SH-SY5Y (cell line): ENCODE data around the gene C19orf81.

Source experiments
- GATA2 ChIP-seq: IDR thresholded peaks from 2 replicates; pipeline ENCODE4 v1.6.1; 2011; ENCODE audit warnings: mild to moderate bottlenecking, low read depth, low read length
- GATA3 ChIP-seq: IDR thresholded peaks from 2 replicates; pipeline ENCODE4 v1.6.1; 2011; ENCODE audit warnings: low read depth, mild to moderate bottlenecking, low read length, moderate library complexity

DNA sequence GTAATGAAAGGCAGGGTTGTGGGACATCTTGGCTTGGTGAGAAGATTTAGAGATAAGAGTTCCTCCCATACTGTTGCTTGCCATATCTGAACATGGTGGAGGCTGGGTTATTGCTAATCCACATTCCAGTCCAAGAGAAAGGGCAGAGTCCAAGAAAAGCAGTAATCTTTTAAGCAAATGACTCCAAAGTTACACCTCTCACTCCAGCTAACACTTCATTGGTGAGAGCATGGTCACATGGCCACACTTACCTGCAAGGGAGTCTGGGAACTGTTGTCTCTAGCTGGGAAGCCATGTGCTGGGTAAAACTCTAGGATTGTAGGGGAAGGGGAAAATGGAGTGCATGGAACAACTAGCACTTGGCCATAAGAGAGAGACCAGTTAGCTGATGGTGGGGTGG lies 5.6 kb downstream of the C19orf81 start:
- TF ChIP-seq GATA2, result no peak
- no peak for TF ChIP-seq GATA3
